Progenitor cell of endocrine pancreas (in vitro differentiated cells): ENCODE data around the gene MAP7D1. TPM values are rescaled to one million over a fixed set of nuclear protein-coding genes. Genes with fewer than 3 reads are reported as not detected.

Experiments used
- DNase-seq: peaks from one replicate; pipeline ENCODE4 v3.0.0; 2021; ENCODE audit warnings: low spot score; ENCODE audit not compliant: unreplicated experiment
- H3K27ac Mint-ChIP-seq: 2 replicates; pipeline ENCODE4 v1.8.0; 2021; ENCODE audit warnings: mild to moderate bottlenecking, moderate library complexity, mixed read lengths
- H3K27me3 Mint-ChIP-seq: 2 replicates; pipeline ENCODE4 v1.8.0; 2021; ENCODE audit warnings: mixed read lengths
- H3K36me3 Mint-ChIP-seq: 2 replicates; pipeline ENCODE4 v1.8.0; 2022; ENCODE audit warnings: mixed read lengths; ENCODE audit not compliant: insufficient read depth
- H3K4me1 Mint-ChIP-seq: 2 replicates; pipeline ENCODE4 v1.8.0; 2021; ENCODE audit warnings: low read depth, mixed read lengths
- H3K4me3 Mint-ChIP-seq: 2 replicates; pipeline ENCODE4 v1.8.0; 2021; ENCODE audit warnings: low read depth, mild to moderate bottlenecking, moderate library complexity, mixed read lengths
- H3K9me3 Mint-ChIP-seq: 2 replicates; pipeline ENCODE4 v1.8.0; 2021; ENCODE audit warnings: low read depth, mixed read lengths
- total RNA-seq: library from RNA; stranded (reverse); gene quantifications from 2 replicates; pipeline ENCODE4 v1.2.1, GENCODE V29; 2021
- TF ChIP-seq, protein P1 (sequence below): fragments of 200-600 bp; sonication (generic); IDR thresholded peaks from one replicate; pipeline ENCODE4 v1.5.0; 2021; ENCODE audit warnings: antibody characterized with exemption, mild to moderate bottlenecking; ENCODE audit not compliant: unreplicated experiment

The MAP7D1 gene
- total RNA-seq, 1 donor from 2014 or later, result 109 TPM

DNA sequence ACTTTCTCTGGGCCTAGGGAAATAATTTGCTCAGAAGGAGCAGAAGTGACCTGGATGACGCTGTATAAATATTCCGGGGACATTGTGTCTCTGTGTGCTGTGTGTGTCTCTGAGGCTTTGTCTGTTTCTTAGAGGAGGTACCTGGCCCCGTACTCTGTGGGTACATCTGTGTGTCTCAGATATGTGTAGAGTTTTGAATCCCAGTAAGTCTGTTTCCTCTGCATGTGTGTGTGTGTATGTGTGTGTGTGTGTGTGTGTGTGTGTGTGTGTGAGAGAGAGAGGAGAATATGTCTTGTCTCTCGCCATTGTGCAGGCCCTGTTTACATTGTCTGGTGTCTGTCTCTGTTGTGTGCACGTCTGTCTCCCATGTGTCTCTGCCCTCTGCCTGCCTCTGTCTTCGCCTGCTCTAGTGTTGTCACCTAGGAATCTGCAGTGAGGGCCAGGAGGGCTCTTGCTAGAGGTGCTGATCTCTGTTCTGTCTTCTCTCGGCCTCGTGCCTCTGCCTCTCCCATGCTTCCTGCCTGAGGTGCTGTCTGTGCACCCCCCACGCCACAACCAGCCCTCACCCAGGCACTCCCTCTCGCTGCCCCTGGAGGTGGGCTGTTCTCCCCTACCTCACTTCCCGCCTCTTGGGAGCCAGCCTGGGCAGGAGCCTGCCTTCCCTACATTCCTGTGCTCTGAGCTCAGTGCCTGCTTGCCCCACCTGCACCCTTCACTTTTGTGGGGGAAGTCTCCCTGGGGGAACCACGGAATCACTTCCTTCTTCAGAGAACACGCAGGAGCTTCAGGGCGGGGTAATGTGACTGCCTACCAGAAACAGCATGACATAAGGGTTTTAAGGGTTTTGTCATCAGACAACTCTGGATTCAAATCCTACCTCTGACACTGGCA, 5.9 kb downstream of the MAP7D1 start:
- Mint-ChIP-seq H3K4me3 (no peak overlapping the region), H3K36me3 (peaks cover 9% of the 10 kb centered on the region), H3K27ac (peak overlapping the region; percentile 69), H3K4me1 (peaks cover 35% of the 10 kb centered on the region), H3K27me3 (no peaks in the 10 kb centered on the region), H3K9me3 (no peaks in the 10 kb centered on the region)
- TF ChIP-seq, protein P1, sequence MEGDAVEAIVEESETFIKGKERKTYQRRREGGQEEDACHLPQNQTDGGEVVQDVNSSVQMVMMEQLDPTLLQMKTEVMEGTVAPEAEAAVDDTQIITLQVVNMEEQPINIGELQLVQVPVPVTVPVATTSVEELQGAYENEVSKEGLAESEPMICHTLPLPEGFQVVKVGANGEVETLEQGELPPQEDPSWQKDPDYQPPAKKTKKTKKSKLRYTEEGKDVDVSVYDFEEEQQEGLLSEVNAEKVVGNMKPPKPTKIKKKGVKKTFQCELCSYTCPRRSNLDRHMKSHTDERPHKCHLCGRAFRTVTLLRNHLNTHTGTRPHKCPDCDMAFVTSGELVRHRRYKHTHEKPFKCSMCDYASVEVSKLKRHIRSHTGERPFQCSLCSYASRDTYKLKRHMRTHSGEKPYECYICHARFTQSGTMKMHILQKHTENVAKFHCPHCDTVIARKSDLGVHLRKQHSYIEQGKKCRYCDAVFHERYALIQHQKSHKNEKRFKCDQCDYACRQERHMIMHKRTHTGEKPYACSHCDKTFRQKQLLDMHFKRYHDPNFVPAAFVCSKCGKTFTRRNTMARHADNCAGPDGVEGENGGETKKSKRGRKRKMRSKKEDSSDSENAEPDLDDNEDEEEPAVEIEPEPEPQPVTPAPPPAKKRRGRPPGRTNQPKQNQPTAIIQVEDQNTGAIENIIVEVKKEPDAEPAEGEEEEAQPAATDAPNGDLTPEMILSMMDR, result no peak
- DNase-seq, result no peak

DNA sequence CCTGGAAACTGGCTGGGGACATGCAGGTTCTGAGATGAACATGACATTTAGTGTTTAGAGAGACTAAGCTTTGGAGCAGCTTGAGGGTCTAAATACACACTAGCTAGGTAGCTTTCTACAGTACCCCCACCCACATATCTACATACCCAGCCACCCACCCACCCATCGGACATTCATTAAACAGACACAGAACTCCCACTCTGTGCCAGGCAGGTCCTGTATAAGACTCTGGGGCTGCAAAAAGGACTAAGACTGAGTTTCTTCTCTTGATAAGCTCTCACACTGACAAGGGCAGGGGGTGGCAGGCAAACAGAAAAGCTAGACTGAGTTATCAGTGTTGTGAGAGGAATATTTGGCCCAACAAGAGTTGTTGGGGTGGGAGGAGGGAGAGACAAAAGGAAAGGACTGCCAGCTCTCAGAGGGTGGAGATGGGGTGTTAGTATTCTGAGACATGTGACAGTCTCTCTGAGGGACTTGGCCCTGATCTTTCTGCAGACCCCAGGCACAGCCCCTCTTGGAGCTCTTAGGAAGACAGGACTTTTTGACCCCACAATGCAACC, 6.8 kb downstream of the MAP7D1 start:
- TF ChIP-seq, protein P1, result no peak
- H3K4me3 Mint-ChIP-seq, result no peak overlapping the region
- peaks cover 12% of the 10 kb centered on the region for H3K36me3 Mint-ChIP-seq
- no peaks in the 10 kb centered on the region for H3K27me3 Mint-ChIP-seq
- no peaks in the 10 kb centered on the region for H3K9me3 Mint-ChIP-seq
- H3K27ac Mint-ChIP-seq, result peak overlapping the region; percentile 69
- H3K4me1 Mint-ChIP-seq, result peaks cover 28% of the 10 kb centered on the region
- DNase-seq, result no peak

DNA sequence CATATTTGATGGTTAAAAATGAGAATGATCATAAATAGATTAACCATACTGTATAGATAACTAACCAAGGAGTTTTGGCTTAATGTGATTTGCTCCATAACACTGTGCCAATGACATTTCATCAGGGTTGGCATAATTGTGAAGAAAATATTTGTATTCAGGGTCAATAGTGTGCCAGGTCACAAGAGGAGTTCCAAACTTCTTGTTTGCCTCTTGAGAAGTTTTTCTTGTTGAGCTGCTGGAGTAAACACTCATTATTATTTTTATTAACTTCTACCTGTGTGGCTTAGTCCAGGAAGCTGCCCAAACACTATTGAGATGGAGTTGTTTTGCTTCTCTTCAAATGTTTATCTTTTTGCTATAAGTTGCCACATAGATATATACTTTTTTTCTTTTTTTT, 7.5 kb downstream of the MAP7D1 start:
- peaks cover 15% of the 10 kb centered on the region for H3K36me3 Mint-ChIP-seq
- TF ChIP-seq, protein P1, result no peak
- no peak for DNase-seq
- H3K4me3 Mint-ChIP-seq, result no peak overlapping the region
- no peaks in the 10 kb centered on the region for H3K9me3 Mint-ChIP-seq
- no peaks in the 10 kb centered on the region for H3K27me3 Mint-ChIP-seq
- H3K27ac Mint-ChIP-seq, result no peak overlapping the region
- peaks cover 21% of the 10 kb centered on the region for H3K4me1 Mint-ChIP-seq

DNA sequence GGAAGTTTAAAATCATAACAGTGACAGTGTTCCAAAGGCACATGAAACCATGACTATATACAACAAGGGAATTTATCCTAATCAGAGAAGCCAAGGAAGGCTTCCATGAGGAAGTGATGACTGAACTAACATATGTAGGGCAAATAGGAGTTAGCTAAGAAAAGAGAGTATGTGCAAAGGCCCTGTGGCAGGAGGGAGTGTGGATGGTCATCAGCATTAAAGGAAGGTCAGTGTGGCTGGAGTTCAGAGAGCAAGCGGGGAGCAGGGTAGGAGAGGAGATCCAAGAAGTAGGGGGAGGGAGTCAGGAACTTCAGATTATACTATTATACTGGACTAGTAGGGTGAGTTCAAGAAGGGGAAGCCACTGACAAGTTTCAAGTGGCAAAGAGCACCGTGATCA, 8.4 kb downstream of the MAP7D1 start:
- H3K4me1 Mint-ChIP-seq, result peaks cover 17% of the 10 kb centered on the region
- H3K4me3 Mint-ChIP-seq, result no peak overlapping the region
- H3K9me3 Mint-ChIP-seq, result no peaks in the 10 kb centered on the region
- no peak for DNase-seq
- H3K27ac Mint-ChIP-seq, result no peak overlapping the region
- no peaks in the 10 kb centered on the region for H3K27me3 Mint-ChIP-seq
- H3K36me3 Mint-ChIP-seq, result peaks cover 16% of the 10 kb centered on the region
- TF ChIP-seq, protein P1, result no peak

DNA sequence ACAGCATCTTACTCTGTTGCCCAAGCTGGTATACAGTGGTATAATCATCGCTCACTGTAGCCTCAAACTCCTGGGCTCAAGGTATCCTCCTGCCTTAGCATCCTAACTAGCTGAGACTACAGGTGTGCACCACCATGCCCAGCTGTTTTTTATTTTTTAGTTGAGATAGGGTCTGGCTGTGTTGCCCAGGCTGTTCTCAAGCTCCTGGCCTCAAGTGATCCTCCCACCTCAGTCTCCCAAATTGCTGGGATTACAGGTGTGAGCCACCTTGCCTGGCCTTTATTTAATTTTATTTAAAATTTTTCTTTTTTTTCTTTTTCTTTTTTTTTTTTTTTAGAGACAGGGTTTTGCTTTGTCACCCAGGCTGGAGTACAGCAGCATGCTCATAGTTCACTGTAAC, 9.2 kb downstream of the MAP7D1 start:
- no peak overlapping the region for H3K27ac Mint-ChIP-seq
- no peaks in the 10 kb centered on the region for H3K9me3 Mint-ChIP-seq
- TF ChIP-seq, protein P1, result no peak
- no peak overlapping the region for H3K4me3 Mint-ChIP-seq
- DNase-seq, result no peak
- peaks cover 18% of the 10 kb centered on the region for H3K36me3 Mint-ChIP-seq
- H3K4me1 Mint-ChIP-seq, result peaks cover 15% of the 10 kb centered on the region
- H3K27me3 Mint-ChIP-seq, result no peaks in the 10 kb centered on the region
